Endothelial cell of umbilical vein (primary cell): ENCODE results near the gene SHLD3. TPM values are rescaled to one million over a fixed set of nuclear protein-coding genes. Genes with fewer than 3 reads are reported as not detected.

ENCODE experiments used
- BruUV-seq: library from RNA; stranded (reverse); fragments of 400-500 nt; replicated peaks from 2 replicates; lab custom pipeline; 2021; lab: Mats Ljungman, UMichigan
- CTCF ChIA-PET: fragments of 300-600, 350-600 bp; sonication (Branson Sonifier 250); formaldehyde crosslinking; loops from one replicate; lab custom pipeline; 2021; ENCODE audit warnings: antibody characterized with exemption, inconsistent platforms; lab: Charles Lee
- POLR2A ChIA-PET: fragments of 300-600, 350-600 bp; sonication (Branson Sonifier 250); formaldehyde crosslinking; loops from one replicate; lab custom pipeline; 2021; ENCODE audit warnings: antibody characterized with exemption, inconsistent platforms; lab: Charles Lee
- DNase-seq: peaks from one replicate; pipeline ENCODE4 v3.0.0-alpha.2; 2011; ENCODE audit warnings: low read depth, low spot score
- FAIRE-seq: peaks from 2 replicates; lab custom pipeline; 2011; peaks lifted over from hg19 to GRCh38; lab: Jason Lieb, UNC
- H2AFZ ChIP-seq: 2 replicates; pipeline ENCODE4 v1.6.0; 2012; ENCODE audit warnings: low read depth, low read length, control low read depth, inconsistent platforms
- H3K27ac ChIP-seq: 2 replicates; pipeline ENCODE4 v1.5.1; 2011; ENCODE audit warnings: low read depth, mild to moderate bottlenecking, control low read depth, low read length, moderate library complexity; ENCODE audit not compliant: insufficient read depth
- H3K27me3 ChIP-seq, 2 experiments: 2 replicates each; pipeline versions ENCODE4 v1.6.0 to v1.6.1; 2011; ENCODE audit warnings: low read length in 2 of 2, mixed read lengths in 1 of 2; ENCODE audit not compliant: control insufficient read depth in 2 of 2, insufficient read depth in 2 of 2
- H3K36me3 ChIP-seq, 2 experiments: 2 replicates in 1 of 2; 3 replicates in 1 of 2; pipeline ENCODE4 v1.5.1; 2011; ENCODE audit warnings: low read length in 2 of 2, mild to moderate bottlenecking in 1 of 2, moderate library complexity in 1 of 2; ENCODE audit not compliant: control insufficient read depth in 2 of 2, insufficient read depth in 2 of 2; ENCODE audit errors: extremely low read depth in 1 of 2
- H3K4me1 ChIP-seq: 3 replicates; pipeline ENCODE4 v1.5.1; 2011; ENCODE audit warnings: mild to moderate bottlenecking, low read length; ENCODE audit not compliant: control insufficient read depth, insufficient read depth; ENCODE audit errors: extremely low read depth
- H3K4me2 ChIP-seq: 2 replicates; pipeline ENCODE4 v1.6.1; 2011; ENCODE audit warnings: low read length, control low read depth, mixed read lengths; ENCODE audit not compliant: insufficient read depth
- H3K4me3 ChIP-seq, 3 experiments: fragments of 200-600 bp in 1 of 3; sonication (generic), shearing (Covaris generic) in 1 of 3; replicated peaks in 1 of 3; 2 replicates each; pipeline ENCODE4 v1.5.1; 2011 to 2016; ENCODE audit warnings: control low read depth in 3 of 3, low read length in 3 of 3, mild to moderate bottlenecking in 2 of 3, inconsistent platforms in 1 of 3, low read depth in 1 of 3, moderate library complexity in 1 of 3; ENCODE audit not compliant: insufficient read depth in 1 of 3
- H3K79me2 ChIP-seq: 2 replicates; pipeline ENCODE4 v1.6.0; 2012; ENCODE audit warnings: low read length, inconsistent platforms; ENCODE audit not compliant: control insufficient read depth, insufficient read depth
- H3K9ac ChIP-seq: replicated peaks from 2 replicates; pipeline ENCODE3; 2011; ENCODE audit warnings: low read length, control low read depth; ENCODE audit not compliant: insufficient read depth; ENCODE audit errors: extremely low read depth
- H3K9me1 ChIP-seq: replicated peaks from 3 replicates; pipeline ENCODE4 v1.6.0; 2011; ENCODE audit warnings: mild to moderate bottlenecking, low read length; ENCODE audit not compliant: control insufficient read depth, insufficient read depth; ENCODE audit errors: extremely low read depth
- H3K9me3 ChIP-seq: replicated peaks from 2 replicates; pipeline ENCODE4 v1.5.1; 2012; ENCODE audit warnings: low read length, inconsistent platforms; ENCODE audit not compliant: control insufficient read depth, insufficient read depth
- H4K20me1 ChIP-seq: replicated peaks from 2 replicates; pipeline ENCODE3; 2011; ENCODE audit warnings: mild to moderate bottlenecking, low read length; ENCODE audit not compliant: control insufficient read depth, insufficient read depth; ENCODE audit errors: extremely low read depth
- CTCF ChIP-seq, 2 donors: IDR thresholded peaks; 1 replicate in 1 of 2; 2 replicates in 1 of 2; pipeline ENCODE4 v1.5.1; 2011; ENCODE audit warnings: low read length in 2 of 2, mild to moderate bottlenecking in 2 of 2, moderate library complexity in 2 of 2, control low read depth in 1 of 2, inconsistent platforms in 1 of 2, low read depth in 1 of 2; ENCODE audit not compliant: insufficient read depth in 1 of 2; ENCODE audit errors: extremely low read depth in 1 of 2
- EZH2 ChIP-seq: IDR thresholded peaks from 2 replicates; pipeline ENCODE4 v1.6.1; 2012; ENCODE audit warnings: borderline replicate concordance, low read depth, mild to moderate bottlenecking, moderate library complexity, low read length, inconsistent platforms; ENCODE audit not compliant: severe bottlenecking
- FOS ChIP-seq: IDR thresholded peaks from 2 replicates; pipeline ENCODE4 v1.6.1; 2011; ENCODE audit warnings: mild to moderate bottlenecking, low read length, moderate library complexity, borderline replicate concordance; ENCODE audit not compliant: insufficient read depth
- GATA2 ChIP-seq: IDR thresholded peaks from 2 replicates; pipeline ENCODE4 v1.7.0; 2011; ENCODE audit warnings: low read depth, mild to moderate bottlenecking, moderate library complexity, mixed read lengths, low read length; ENCODE audit not compliant: insufficient read length, insufficient read depth
- JUN ChIP-seq: IDR thresholded peaks from 2 replicates; pipeline ENCODE4 v1.6.1; 2011; ENCODE audit warnings: borderline replicate concordance, low read depth; ENCODE audit not compliant: insufficient read length, insufficient read depth
- MYC ChIP-seq: IDR thresholded peaks from one replicate; pipeline ENCODE4 v1.6.1; 2011; ENCODE audit warnings: mild to moderate bottlenecking, low read depth, low read length
- POLR2A ChIP-seq: IDR thresholded peaks from 2 replicates; pipeline ENCODE4 v1.6.1; 2012; ENCODE audit warnings: low read depth, mild to moderate bottlenecking, control low read depth, low read length
- POLR2AphosphoS5 ChIP-seq: IDR thresholded peaks from 2 replicates; pipeline ENCODE4 v1.6.1; 2012; ENCODE audit warnings: low read depth, mild to moderate bottlenecking, control low read depth, low read length, moderate library complexity; ENCODE audit not compliant: insufficient read depth
- dilution Hi-C: fragments of 300-500 bp; cut with MboI; formaldehyde crosslinking; loops from one replicate; pipeline ENCODE4 v1.15.0; 2019; ENCODE audit warnings: low sequenced_read_pairs; ENCODE audit not compliant: extremely low pct_ligation_motif_present
- intact Hi-C: fragments of 100-400 bp; cut with micrococcal nuclease; formaldehyde crosslinking; loops from one replicate; pipeline ENCODE4 v1.10.0; 2022
- polyA plus RNA-seq, 4 experiments: library from polyadenylated mRNA; depleted of rRNA in 3 of 4; stranded (reverse) in 3 of 4; unstranded in 1 of 4; fragments of >200 nt; gene quantifications; 2 replicates each; pipeline versions ENCODE4 v1.2.1 to v1.2.3, GENCODE V29; 2011 to 2012; ENCODE audit warnings: missing spikeins in 1 of 4
- total RNA-seq: library from RNA; stranded (reverse); gene quantifications from 2 replicates; pipeline ENCODE4 v1.2.3, GENCODE V29; 2021
- TF ChIP-seq, protein P1 (sequence below): IDR thresholded peaks from 2 replicates; pipeline ENCODE4 v1.6.1; 2011; ENCODE audit not compliant: insufficient read depth, insufficient read length

Gene SHLD3
- total and polyA plus RNA-seq, 2 donors (not counting 3 experiments of a cell fraction or from before 2014, with no cell fraction given): 1.7 to 3.6 TPM

- no TSS peak for BruUV-seq
- Histone ChIP-seq H4K20me1 (no peaks in the 10 kb centered on the region), H3K9me3 (no peaks in the 10 kb centered on the region), H3K9ac (no peak overlapping the region), H2AFZ (no peak overlapping the region), H3K4me2 (no peak overlapping the region), H3K36me3 (peaks cover 2 to 9% of the 10 kb centered on the region in 2 experiments), H3K27me3 (no peaks in the 10 kb centered on the region), H3K79me2 (no peaks in the 10 kb centered on the region), H3K4me1 (no peaks in the 10 kb centered on the region), H3K9me1 (no peaks in the 10 kb centered on the region), H3K27ac (no peak overlapping the region), H3K4me3 (no peak overlapping the region)
- intact Hi-C loops (no loop called here), dilution Hi-C loops (no loop called here)
- no peak for DNase-seq
- FAIRE-seq: no peak
- POLR2A ChIA-PET: no interaction called here
- TF ChIP-seq CTCF (IDR thresholded peaks at IDR 0.05; ENCODE audit: extremely low read depth in 1 of 2, insufficient read depth in 1 of 2, low read depth in 1 of 2, low read length in 2 of 2): no peak
- TF ChIP-seq MYC: no peak
- no peak for TF ChIP-seq POLR2AphosphoS5
- TF ChIP-seq FOS: no peak
- no peak for TF ChIP-seq GATA2
- TF ChIP-seq JUN: no peak
- TF ChIP-seq, protein P1, sequence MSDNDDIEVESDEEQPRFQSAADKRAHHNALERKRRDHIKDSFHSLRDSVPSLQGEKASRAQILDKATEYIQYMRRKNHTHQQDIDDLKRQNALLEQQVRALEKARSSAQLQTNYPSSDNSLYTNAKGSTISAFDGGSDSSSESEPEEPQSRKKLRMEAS: no peak
- no peak for TF ChIP-seq EZH2
- no peak for TF ChIP-seq POLR2A
- CTCF ChIA-PET: no interaction called here
These were observed 15.4 kb downstream of the SHLD3 start for GRCh38 chr5:65640240-65640639.
